Sigmoid colon (tissue), 7 donors: Measurements from ENCODE around the gene FUBP3. TPM values are rescaled to one million over a fixed set of nuclear protein-coding genes. Genes with fewer than 3 reads are reported as not detected.

Experiments used
- DNase-seq: peaks from one replicate; pipeline ENCODE4 v3.0.0-alpha.2; 2019
- H3K27ac ChIP-seq, 4 donors: fragments of 200-600 bp; sonication (generic); one replicate each; pipeline ENCODE4 v1.5.1; 2016 to 2019; ENCODE audit warnings: mild to moderate bottlenecking in 1 of 4
- H3K27me3 ChIP-seq, 3 donors: fragments of 200-600 bp; sonication (generic); one replicate each; pipeline ENCODE4 v1.5.1; 2019; ENCODE audit warnings: mild to moderate bottlenecking in 1 of 3
- H3K36me3 ChIP-seq, 4 donors: fragments of 200-600 bp; sonication (generic); one replicate each; pipeline ENCODE4 v1.5.1; 2016 to 2019
- H3K4me1 ChIP-seq, 4 donors: fragments of 200-600 bp; sonication (generic); one replicate each; pipeline ENCODE4 v1.5.1; 2017 to 2019
- H3K4me3 ChIP-seq, 4 donors: fragments of 200-600 bp; sonication (generic); one replicate each; pipeline ENCODE4 v1.5.1; 2017 to 2019; ENCODE audit warnings: mild to moderate bottlenecking in 2 of 4, moderate library complexity in 1 of 4
- H3K9me3 ChIP-seq, 4 donors: fragments of 200-600 bp in 3 of 4; sonication (generic) in 3 of 4; one replicate each; pipeline versions ENCODE4 v1.5.1 to v1.6.1; 2013 to 2019
- EP300 ChIP-seq, 4 donors: sonication (generic); formaldehyde crosslinking; IDR thresholded peaks; one replicate each; pipeline ENCODE4 v1.6.1; 2017; ENCODE audit warnings: antibody characterized with exemption in 4 of 4
- POLR2A ChIP-seq, 2 donors: fragments of 450-650 bp; IDR thresholded peaks; one replicate each; pipeline ENCODE4 v1.6.1; 2016; ENCODE audit warnings: antibody characterized with exemption in 2 of 2, mild to moderate bottlenecking in 2 of 2, moderate library complexity in 2 of 2
- POLR2AphosphoS5 ChIP-seq, 4 donors: sonication (generic); formaldehyde crosslinking; IDR thresholded peaks; one replicate each; pipeline ENCODE4 v1.6.1; 2017; ENCODE audit warnings: antibody characterized with exemption in 4 of 4
- WGBS, 2 donors: extraction: QIAGEN DNeasy Blood & Tissue Kit; methylation state at CpG; one replicate each; pipeline ENCODE4 v1.1.7; 2013; 5-methylcytosine and 5-hydroxymethylcytosine counted together
- intact Hi-C: fragments of 100-400 bp; cut with DNase I; formaldehyde crosslinking; loops from one replicate; pipeline ENCODE4 v1.15.1; 2023
- polyA plus RNA-seq, 3 donors: library from polyadenylated mRNA; stranded (reverse); fragments of 200-250 nt; gene quantifications; one replicate each; pipeline ENCODE4 v1.2.3, GENCODE V29; 2013
- total RNA-seq, 4 donors: library from RNA; depleted of rRNA; stranded (reverse); fragments of >200 nt; gene quantifications; one replicate each; pipeline ENCODE4 v1.1.0, GENCODE V29; 2016
- TF ChIP-seq, protein P1 (sequence below), 4 experiments: fragments of 450-650 bp in 3 of 4; fragments of 200-600 bp in 1 of 4; IDR thresholded peaks; one replicate each; pipeline ENCODE4 v1.5.1; 2016 to 2019; ENCODE audit warnings: antibody characterized with exemption in 4 of 4, mild to moderate bottlenecking in 3 of 4, moderate library complexity in 2 of 4
- donor health status: healthy with polysubstance abuse.
- donor health status: Bipolar disorder and iron deficiency.
- donor health status: healthy.

FUBP3 gene
- total and polyA plus RNA-seq, 7 donors: 19.4 to 44.4 (median 41.3) TPM

DNA sequence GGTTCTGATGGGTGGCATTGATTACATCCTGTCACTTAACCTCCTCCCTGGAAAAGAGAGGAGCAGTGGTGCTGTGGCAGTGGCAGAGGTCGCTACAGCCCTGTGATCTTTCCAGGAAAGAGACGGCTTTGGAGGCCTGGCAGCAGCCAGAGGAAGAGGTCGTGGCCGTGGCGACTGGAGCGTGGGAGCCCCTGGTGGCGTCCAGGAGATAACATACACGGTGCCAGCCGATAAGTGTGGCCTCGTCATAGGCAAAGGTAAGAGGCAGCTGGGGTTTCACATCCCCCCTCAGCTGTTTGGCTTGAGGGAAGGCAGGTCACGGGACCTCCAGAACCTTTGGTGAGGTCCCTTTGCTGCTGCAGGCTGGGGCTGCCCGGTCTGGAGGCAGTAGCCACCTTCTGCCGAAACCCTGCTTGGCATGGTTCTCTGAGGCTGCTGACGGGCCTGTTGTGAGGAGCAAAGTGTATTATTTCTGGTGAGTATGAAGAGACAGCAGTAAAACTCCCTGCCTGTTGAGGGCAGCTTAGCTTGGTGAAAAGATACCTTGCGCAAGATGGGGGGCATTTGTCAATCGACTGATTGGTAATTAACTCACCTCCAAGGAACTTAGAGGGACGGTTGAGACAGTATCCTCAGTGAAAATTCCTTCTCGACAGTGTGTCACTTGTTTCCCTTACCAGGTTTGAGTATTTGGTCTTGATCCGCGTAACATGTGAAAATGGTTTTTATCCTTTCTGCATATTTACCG is 47.0 kb downstream of the FUBP3 start:
- Histone ChIP-seq H3K9me3 (no peaks in the 10 kb centered on the region), H3K27ac (no peak overlapping the region), H3K27me3 (no peaks in the 10 kb centered on the region), H3K4me3 (no peak overlapping the region), H3K4me1 (no peaks in the 10 kb centered on the region), H3K36me3 (peaks cover 29 to 98% (median 68%) of the 10 kb centered on the region in 4 donors)
- DNase-seq: no peak
- intact Hi-C loops: no loop called here
- 88 to 92% methylated on average over 21 of the region's 21 CpGs for WGBS, 2 donors
- TF ChIP-seq EP300 (IDR thresholded peaks at IDR 0.05) (no peak), POLR2AphosphoS5 (IDR thresholded peaks at IDR 0.05) (no peak), POLR2A (IDR thresholded peaks at IDR 0.05) (no peak)
- TF ChIP-seq, protein P1, sequence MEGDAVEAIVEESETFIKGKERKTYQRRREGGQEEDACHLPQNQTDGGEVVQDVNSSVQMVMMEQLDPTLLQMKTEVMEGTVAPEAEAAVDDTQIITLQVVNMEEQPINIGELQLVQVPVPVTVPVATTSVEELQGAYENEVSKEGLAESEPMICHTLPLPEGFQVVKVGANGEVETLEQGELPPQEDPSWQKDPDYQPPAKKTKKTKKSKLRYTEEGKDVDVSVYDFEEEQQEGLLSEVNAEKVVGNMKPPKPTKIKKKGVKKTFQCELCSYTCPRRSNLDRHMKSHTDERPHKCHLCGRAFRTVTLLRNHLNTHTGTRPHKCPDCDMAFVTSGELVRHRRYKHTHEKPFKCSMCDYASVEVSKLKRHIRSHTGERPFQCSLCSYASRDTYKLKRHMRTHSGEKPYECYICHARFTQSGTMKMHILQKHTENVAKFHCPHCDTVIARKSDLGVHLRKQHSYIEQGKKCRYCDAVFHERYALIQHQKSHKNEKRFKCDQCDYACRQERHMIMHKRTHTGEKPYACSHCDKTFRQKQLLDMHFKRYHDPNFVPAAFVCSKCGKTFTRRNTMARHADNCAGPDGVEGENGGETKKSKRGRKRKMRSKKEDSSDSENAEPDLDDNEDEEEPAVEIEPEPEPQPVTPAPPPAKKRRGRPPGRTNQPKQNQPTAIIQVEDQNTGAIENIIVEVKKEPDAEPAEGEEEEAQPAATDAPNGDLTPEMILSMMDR (IDR thresholded peaks at IDR 0.05): no peak

GRCh38 chr9:130627051-130627450 is 47.7 kb downstream of the FUBP3 start:
- no peak overlapping the region for H3K4me3 ChIP-seq
- no peaks in the 10 kb centered on the region for H3K4me1 ChIP-seq
- H3K27ac ChIP-seq: no peak overlapping the region
- no peaks in the 10 kb centered on the region for H3K27me3 ChIP-seq
- no peak for DNase-seq
- TF ChIP-seq POLR2AphosphoS5 (IDR thresholded peaks at IDR 0.05) (no peak), POLR2A (IDR thresholded peaks at IDR 0.05) (no peak), EP300 (IDR thresholded peaks at IDR 0.05) (no peak)
- TF ChIP-seq, protein P1 (IDR thresholded peaks at IDR 0.05): no peak
- H3K36me3 ChIP-seq: peaks cover 34 to 98% (median 72%) of the 10 kb centered on the region in 4 donors
- intact Hi-C loops: no loop called here
- H3K9me3 ChIP-seq: no peaks in the 10 kb centered on the region
- 91 to 93% methylated on average over 10 of the region's 10 CpGs for WGBS, 2 donors

- Histone ChIP-seq H3K4me3 (no peak overlapping the region), H3K9me3 (no peaks in the 10 kb centered on the region), H3K36me3 (peaks cover 43 to 98% (median 81%) of the 10 kb centered on the region in 4 donors), H3K27ac (no peak overlapping the region), H3K4me1 (no peaks in the 10 kb centered on the region), H3K27me3 (no peaks in the 10 kb centered on the region)
- TF ChIP-seq EP300 (IDR thresholded peaks at IDR 0.05): no peak
- TF ChIP-seq POLR2AphosphoS5 (IDR thresholded peaks at IDR 0.05): no peak
- TF ChIP-seq, protein P1 (IDR thresholded peaks at IDR 0.05): no peak
- TF ChIP-seq POLR2A (IDR thresholded peaks at IDR 0.05): no peak
- intact Hi-C loops: no loop called here
- WGBS, 2 donors: 87 to 91% methylated on average over 23 of the region's 23 CpGs
- no peak for DNase-seq
These were observed 48.8 kb downstream of the FUBP3 start for GRCh38 chr9:130627896-130628792.

- H3K4me3 ChIP-seq: no peak overlapping the region
- WGBS, 2 donors: 92 to 95% methylated on average over 13 of the region's 13 CpGs
- TF ChIP-seq POLR2AphosphoS5 (IDR thresholded peaks at IDR 0.05): no peak
- TF ChIP-seq, protein P1 (IDR thresholded peaks at IDR 0.05): no peak
- no peak for TF ChIP-seq EP300 (IDR thresholded peaks at IDR 0.05)
- TF ChIP-seq POLR2A (IDR thresholded peaks at IDR 0.05): no peak
- H3K4me1 ChIP-seq: no peaks in the 10 kb centered on the region
- no peaks in the 10 kb centered on the region for H3K9me3 ChIP-seq
- H3K27ac ChIP-seq: no peak overlapping the region
- peaks cover 35 to 98% (median 80%) of the 10 kb centered on the region in 4 donors for H3K36me3 ChIP-seq
- no peaks in the 10 kb centered on the region for H3K27me3 ChIP-seq
- no peak for DNase-seq
- intact Hi-C loops: no loop called here
These were observed 50.2 kb downstream of the FUBP3 start for GRCh38 chr9:130629443-130630070.
